HG03175 (cell line): Measurements from ENCODE around the gene B4GALNT2.
"Not testable (repeated sequence)": the region's sequence is repeated elsewhere in the genome, so short reads cannot be mapped to it uniquely, and the experiment has no call there.

Experiments
- ATAC-seq: cut with Tn5 transposase; IDR thresholded peaks from one replicate; pipeline ENCODE4 v1.9.1; 2021; ENCODE audit warnings: mild to moderate bottlenecking, moderate library complexity; ENCODE audit not compliant: unreplicated experiment

Gene B4GALNT2

DNA sequence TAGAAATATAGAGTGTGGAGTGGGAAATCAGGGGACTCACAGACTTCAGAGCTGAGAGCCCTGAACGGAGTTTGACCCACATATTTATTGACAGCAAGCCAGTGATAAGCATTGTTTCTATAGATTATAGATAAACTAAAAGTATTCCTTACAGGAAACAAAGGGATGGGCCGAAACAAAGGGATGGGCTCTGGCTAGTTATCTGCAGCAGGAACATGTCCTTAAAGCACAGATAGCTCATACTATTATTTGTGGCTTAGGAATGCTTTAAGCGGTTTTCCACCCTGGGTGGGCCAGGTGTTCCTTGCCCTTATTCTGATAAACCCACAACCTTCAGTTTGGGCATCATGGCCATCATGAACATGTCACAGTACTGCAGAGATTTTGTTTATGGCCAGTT lies 38.1 kb downstream of the B4GALNT2 start:
- ATAC-seq = not testable (repeated sequence)

DNA sequence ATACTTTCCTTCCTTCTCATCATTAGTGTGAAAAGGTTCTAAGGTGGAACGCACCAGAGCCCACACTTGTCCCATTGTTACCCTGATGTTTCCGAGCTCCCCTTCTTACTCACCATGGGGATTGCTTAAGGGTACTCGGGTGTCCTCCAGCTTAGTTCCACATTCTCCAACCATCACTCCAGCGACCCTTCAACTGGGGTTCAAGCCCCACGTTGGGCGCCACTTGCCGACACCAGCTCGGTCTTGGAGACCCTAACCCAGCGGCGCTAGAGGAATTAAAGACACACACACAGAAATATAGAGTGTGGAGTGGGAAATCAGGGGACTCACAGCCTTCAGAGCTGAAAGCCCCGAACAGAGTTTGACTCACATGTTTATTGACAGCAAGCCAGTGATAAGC lies 43.4 kb downstream of the B4GALNT2 start:
- not testable (repeated sequence) for ATAC-seq

DNA sequence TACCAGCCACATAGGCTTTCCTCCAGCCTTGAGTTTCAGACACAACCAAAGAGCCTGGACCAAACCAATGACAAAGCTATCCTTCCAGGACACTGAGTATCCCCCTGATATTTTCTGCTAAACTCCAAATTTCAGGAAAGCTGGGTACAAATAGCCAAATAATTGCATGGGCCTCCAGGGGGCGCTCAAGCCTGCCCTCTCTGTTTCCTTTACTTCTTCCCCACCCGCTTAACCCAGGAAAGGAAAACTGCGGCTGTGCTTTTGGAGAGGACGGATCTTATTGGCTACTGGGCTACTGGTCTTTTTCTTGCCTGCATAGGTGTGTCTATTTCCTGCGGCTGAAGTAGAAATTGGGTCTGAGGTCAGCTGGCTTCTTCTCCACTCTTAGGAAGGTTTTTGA lies 47.7 kb downstream of the B4GALNT2 start:
- ATAC-seq = no peak

DNA sequence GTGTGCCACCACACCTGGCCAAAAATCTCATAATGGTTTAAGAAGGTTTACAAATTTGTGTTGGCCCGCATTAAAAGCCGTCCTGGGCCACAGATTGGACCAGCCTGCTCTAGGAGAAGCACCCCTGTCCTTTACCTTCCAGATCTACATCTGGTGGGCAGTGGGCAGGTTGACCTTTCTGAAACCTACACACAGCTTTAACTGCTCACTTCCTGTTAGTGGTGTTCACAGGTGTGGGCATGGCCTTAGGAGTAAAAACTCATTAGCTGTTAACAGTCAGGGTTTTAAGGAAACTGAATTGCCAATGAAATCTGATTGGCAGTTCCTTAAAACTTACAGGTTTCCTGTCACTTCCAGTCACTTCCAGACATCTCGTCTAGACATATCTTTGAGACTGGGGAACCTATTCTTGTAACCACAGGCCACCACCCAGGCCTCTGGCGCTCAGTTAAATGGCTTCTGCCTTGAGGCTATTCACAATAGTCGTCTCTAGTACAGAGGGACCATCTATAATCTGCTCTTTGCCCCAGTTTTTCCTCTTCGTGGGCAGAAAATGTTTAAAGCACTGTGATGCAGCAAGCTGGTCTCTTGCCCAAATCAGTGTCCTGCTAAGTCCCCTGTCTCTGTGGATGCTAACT lies 48.5 kb downstream of the B4GALNT2 start:
- no peak for ATAC-seq

DNA sequence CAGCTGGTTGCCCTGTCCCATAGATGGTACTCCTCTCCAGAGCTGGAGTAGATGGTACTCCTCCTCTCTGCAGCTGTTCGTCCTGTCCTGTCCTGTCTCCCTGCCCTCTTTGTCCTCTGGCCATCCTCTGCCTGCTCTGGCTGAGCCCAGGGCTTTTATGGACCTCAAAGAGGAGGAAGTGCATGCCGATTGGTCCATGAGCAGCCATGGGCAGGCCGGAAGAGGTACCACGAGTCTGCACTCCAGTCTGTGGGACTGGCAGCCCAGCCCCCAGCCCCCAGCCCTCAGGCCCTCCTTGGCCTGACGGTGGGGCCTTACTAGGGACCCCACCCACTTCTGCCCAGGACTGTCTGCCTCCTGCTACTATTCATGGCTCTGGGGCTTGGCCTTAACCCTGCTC lies 50.8 kb downstream of the B4GALNT2 start:
- ATAC-seq = no peak

DNA sequence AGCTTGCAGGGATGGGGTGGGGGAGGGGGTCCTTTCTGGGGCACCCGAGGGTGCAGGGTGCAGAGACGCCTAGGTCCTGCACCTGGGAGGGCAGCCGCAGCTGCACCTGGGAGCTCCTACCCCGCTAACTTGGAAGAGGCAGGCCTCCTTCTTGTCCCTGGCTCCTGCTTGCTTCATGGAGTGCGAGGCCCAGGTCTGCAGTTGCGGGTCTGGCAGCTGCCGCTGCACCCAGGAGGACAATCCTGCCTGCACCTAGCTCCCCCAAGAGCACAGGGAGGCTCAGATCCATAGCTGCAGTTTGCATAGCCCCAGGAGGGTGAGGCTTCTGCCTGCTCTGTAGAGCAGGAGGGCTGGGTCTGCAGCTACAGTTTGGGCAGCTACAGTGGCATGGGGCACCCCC lies 51.2 kb downstream of the B4GALNT2 start:
- ATAC-seq = no peak

DNA sequence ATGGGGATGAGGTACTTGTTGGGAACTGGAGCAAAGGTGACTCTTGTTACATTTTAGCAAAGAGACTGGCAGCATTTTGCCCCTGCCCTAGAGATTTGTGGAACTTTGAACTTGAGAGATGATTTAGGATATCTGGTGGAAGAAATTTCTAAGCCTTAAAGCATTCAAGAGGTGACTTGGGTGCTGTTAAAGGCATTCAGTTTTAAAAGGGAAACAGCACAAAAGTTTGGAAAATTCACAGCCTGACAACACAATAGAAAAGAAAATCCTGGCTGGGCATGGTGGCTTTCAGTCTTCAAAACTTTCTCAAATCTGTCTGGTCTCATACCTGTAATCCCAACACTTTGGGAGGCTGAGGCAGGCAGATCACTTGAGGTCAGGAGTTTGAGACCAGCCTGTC lies 52.0 kb downstream of the B4GALNT2 start:
- ATAC-seq = not testable (repeated sequence)

DNA sequence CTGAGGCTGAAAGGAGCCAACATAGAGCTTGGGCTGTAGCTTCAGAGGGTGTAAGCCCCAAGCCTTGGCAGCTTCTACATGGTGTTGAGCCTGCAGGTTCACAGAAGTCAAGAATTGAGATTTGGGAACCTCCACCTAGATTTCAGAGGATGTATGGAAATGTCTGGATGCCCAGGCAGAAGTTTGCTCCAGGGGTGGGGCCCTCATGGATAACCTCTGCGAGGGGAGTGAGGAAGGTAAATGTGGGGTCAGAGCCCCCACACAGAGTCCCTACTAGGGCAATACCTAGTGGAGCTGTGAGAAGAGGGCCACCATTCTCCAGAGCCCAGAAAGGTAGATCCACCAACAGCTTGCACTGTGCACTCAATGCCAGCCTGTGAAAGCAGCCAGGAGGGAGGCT lies 52.8 kb downstream of the B4GALNT2 start:
- not testable (repeated sequence) for ATAC-seq

DNA sequence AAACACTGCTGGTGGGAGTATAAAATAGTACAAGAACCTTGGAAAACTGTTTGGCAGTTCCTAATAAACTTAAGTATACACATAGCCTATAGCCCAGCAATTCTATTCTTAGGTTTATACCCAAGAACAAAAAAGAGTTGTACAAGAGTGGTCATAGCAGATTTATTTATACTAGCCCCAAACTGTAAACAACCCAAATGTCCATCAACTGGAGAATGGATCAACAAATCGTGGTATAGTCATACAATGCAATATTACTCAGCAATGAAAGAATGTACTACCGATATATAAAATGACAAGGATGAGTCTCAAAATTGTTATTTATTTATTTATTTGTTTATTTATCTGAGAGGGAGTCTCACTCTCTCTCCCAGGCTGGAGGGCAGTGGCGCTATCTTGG lies 54.7 kb downstream of the B4GALNT2 start:
- no peak for ATAC-seq

DNA sequence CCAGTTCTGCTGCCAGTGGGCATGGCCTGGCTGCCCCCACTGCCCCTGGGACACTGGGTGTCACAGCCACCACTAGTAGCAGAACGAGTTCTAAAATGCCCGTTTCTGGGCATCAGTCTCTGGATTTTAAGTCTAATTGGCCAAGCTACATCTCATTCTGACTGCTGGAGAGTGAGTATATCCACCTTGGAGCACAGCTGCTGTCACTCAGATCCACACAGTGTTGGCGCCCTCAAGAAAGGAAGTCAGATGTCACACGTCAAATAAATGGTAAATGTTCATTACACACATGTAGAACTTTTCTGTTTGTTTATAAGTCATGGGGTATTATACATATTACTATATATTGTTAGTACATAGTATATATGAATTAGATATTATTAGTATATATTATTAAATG lies 58.4 kb downstream of the B4GALNT2 start:
- ATAC-seq = no peak

DNA sequence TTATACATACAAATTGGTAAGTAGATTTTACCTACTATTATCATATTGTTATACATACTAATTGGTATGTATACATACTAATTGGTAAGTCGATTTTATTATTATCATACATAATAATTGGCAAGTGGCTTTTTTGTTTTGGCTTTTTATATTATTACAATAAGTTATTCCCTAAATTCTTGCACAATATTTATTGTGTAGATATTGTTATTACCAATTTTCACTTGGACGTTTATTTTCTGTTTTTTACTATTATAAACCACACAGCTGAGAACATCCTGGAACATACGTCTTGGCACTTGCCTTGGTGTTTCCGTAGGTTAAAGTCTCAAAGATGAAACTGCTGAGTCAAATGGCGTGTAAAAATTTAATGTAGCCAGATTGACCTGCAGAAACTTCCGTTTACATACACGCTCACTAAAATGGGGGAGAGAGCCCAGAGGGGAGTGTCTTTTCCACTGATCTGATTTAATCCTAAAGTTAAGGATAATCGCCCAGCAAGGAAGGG lies 58.9 kb downstream of the B4GALNT2 start:
- ATAC-seq = peak; percentile 9

DNA sequence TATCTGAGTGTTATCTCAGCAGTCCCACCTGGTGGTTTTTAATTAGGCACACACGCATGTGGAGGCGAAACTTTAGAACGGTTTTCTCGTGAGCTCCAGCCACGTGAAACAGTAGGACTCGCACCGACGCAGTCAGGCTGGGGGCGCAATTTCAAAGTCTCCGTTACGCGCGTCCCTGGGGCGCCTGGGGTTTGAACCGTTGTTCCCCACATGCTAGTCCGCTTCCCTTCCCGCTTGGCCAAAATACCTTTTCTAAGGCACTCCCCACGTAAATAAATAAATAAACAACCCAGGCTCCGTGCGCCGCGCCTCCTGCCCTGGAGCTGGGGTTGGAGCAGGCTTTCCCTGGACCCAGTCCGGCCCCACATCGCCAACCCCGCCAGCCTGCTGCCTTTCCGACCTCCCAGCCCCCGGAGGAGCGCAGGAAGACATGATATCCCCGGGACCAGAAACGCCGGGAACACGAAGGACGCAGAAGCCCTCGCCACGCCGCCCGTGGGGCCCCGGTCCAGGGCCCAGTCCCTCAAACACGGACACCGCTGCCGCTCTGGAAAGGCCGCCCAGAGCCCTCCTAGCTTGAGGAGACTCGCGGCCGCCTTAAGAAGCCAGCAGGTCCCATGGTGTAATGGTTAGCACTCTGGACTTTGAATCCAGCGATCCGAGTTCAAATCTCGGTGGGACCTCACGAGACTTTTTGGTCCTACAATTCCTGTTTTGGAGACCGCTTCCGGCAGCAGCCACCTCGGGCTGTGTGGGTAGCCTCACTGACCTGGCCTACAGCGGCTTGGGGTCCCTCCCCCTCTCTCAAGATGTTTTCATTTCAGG lies 59.6 kb downstream of the B4GALNT2 start:
- peak; percentile 49 for ATAC-seq

DNA sequence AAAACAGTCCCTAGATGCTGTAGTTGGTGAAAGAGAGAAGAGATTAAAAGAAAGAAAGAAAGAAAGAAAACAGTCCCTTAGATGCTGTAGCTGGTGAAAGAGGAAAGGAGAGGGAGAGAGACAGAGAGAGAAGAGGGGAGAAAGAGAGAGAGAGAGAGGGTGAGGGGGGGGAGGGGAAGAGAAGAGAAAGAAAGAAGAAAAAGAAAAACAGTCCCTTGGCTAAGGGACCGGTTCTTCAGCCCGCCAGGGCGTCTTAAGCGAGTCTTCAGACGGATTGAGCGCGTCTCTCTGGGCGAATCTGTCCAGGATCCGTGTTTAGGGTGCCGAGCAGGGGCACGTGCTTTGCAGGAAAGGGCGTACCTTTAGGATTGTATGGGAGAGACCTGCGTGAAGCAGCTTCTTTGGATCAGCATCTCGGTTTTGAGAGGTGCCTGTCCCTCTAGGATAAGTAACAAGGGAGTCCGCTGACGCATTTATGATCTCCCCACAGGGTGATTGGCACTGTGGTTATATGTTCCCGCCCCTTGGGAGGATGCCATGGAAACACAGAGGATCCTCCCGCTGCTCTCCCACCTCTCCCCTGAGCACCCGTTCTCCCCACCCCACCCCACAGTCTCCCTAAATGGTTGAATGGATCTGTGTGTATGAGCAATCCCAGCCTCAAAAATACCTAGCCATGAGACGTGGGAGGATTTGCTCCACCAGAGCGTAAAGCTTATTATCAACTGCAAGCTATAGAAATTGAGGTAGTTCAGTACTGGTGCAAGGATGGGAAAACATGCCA lies 61.1 kb downstream of the B4GALNT2 start:
- ATAC-seq = no peak

DNA sequence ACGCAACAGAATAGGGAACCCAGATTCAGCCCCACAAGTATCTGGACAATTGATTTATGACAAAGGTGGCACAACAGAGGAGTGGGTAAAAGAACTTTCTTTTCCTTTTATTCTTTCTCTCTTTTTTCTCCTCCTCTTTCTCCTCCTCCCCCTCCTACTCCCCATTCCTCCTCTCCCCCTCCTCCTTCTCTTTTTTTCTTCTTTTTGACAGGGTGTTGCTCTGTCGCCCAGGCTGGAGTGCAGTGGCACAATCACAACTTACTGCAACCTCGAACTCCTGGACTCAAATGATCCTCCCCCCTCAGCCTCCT lies 61.7 kb downstream of the B4GALNT2 start:
- no peak for ATAC-seq

DNA sequence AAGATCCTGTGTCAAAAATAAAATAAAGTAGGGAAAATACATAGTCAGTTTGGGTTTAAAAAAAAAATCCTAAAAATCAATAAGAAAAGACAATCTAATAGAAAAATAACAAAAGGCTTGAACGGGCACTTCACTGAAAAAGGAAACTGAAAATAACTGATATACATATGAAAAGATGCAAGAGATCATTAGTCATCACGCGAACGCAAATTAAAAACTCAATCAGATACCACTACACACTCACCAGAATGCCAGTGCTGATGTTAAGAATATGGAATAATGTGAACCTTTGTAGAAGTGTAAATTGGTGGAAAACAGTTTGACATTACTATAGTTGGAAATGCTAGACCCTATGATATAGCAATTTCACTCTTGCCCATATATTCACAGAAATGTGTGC lies 63.2 kb downstream of the B4GALNT2 start:
- no peak for ATAC-seq

DNA sequence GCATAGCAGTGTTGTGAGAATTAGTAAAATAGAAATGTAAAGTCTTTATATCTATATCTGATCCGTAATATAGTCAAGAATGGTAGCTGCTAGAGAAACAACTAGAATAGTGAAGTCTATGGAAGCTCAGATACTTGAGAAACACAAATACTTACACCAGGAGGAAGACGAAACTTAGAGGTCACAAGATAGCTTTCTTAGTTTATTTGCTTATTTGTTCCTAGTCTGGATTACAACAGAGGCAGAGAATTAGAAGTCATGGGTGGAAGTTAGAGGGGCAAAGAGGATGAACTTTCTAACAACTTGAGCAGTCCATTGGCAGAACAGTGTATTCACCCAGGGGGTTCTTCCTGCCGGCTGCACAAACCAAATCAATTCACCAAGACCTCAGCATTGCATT lies 64.0 kb downstream of the B4GALNT2 start:
- ATAC-seq = no peak

DNA sequence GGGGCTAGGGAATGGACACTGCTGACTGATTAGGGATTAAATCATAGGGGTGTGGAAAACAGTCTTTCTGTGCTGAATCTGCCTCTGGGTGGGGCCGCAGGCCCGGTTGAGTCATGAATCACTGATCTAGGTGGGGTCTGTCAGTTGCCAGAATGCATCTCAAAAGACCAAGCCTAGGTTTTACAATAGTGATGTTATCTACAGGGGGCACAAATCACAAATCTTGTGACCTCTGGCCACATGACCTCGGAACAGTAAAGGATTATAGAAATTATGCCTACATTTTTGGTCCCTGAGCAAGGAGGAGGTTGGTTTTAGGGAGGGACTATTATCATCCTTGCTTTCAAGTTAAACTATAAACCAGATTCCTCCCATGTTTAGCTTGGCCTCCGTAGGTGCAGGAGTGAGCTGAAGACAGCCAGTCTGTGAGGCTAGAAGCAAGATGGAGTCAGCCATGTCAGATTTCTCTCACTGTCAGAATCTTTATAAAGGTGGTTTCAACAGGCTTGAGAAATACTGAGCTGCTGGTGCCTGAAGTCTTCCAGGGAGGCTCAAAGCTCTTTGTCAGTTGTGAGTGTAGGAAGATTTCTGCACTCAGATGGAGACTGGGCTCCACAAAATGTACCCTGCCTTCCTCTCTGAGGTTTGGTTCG lies 64.9 kb downstream of the B4GALNT2 start:
- ATAC-seq = no peak

DNA sequence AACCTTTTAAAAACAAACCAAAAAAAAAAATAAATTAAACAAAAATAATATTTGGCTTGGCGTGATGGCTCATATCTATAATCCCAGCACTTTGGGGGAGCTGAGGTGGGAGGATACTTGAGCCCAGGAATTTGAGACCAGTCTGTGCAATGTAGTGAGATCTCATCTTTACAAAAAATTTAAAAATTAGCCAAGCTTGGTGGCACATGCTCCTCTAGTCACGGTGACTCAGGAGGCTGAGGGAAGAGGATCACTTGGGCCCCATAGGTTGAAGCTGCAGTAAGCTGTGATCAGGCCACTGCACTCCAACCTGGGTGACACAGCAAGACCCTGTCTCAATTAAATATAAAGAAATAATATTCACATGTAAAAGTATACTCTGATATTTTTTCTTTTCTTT lies 65.6 kb downstream of the B4GALNT2 start:
- ATAC-seq = no peak

DNA sequence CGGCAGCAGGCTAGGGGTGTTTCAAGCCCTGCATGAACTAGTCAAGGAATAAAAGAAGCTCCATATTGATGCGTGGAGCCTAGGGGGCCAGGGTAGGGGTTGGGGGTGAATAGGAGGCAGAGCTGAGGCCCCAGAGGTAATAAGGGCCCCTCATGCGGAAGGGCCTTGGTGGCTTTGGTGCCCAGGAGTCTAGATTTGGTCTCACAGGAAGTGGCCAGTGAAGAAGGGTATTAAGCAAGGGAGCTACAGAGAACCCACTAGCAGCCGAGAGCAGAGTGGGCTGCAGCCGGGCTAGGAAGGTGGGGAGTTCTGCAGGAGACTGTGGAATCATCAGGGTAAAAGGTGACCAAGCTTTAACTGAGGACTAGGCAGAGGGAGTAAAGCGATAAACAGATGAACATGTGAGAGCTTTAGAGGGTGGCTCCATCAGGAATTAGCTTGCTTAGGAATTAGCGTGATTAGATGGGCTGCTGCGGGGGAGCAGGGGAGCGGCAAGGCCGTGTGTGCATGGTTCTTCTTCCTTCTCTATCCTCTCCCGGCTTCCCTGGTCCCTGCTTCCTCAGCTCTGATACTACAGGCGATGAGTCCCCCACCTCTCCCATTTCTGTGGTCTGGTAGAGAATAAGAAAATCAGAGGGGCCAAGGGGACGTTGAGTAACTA lies 68.0 kb downstream of the B4GALNT2 start:
- ATAC-seq = no peak

DNA sequence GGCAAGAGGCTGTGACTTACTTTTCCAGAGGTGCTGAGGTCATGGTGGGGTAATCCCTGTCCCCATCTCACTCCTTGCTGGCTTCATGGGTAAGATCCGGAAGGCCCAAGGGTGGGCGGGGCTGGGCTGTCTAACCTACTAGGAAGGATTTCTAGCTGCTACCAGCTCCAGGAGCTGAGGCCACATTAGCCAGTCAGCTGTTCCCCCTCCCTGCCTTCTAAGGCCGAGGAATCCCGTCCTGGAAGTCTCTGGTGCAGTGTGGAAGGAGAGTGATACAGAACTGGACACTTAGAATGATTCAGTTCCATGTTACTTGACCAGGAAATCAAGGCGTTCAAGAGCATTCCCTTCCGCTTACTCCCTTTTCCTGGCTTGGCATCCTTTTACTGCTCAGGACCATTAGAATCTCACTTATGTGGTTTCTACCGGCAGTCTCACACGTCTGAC lies 68.9 kb downstream of the B4GALNT2 start:
- ATAC-seq = no peak

DNA sequence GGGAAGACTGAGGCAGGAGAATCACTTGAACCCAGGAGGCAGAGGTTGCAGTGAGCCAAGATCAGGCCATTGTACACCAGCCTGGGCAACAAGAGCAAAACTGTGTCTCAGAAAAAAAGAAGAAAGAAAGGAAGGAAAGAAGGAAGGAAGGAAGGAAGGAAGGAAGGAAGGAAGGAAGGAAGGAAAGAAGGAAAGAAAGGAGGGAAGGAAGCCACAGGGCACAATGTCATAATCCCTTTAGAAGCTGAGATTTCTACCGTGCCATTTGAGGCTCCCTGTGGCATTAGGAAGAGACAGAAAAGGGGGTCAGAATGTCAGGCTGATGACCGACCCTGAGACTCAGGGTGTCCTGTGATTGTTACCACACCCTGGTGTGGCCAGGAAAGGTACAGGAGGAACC lies 71.2 kb downstream of the B4GALNT2 start:
- ATAC-seq = no peak
